ENCODE results near the gene PALD1. TPM values are rescaled to one million over a fixed set of nuclear protein-coding genes. Genes with fewer than 3 reads are reported as not detected.
A peak's percentile ranks its signal among the peaks of the same experiment; 100 is the strongest.

The PALD1 gene
- total RNA-seq, 1 experiment from 2014 or later, result 0.38 TPM

GRCh38 chr10:70539471-70539870 lies 60.9 kb downstream of the PALD1 start:
- TF ChIP-seq CTCF (IDR thresholded peaks at IDR 0.05; ENCODE audit: unreplicated experiment), result no peak
- Mint-ChIP-seq H3K27me3 (ENCODE audit: unreplicated experiment) (peaks cover 68% of the 10 kb centered on the region), H3K9me3 (ENCODE audit: low read depth, unreplicated experiment) (no peaks in the 10 kb centered on the region), H3K36me3 (ENCODE audit: insufficient read depth, unreplicated experiment) (no peaks in the 10 kb centered on the region), H3K4me1 (ENCODE audit: low read depth, unreplicated experiment) (no peaks in the 10 kb centered on the region), H3K27ac (ENCODE audit: unreplicated experiment) (no peak overlapping the region), H3K4me3 (ENCODE audit: low read depth, unreplicated experiment) (no peak overlapping the region)
- DNase-seq, result no peak
- no TSS peak for BruUV-seq (replicated peaks)
- CTCF ChIA-PET, result no interaction called here
- intact Hi-C loops (cut with micrococcal nuclease; ENCODE audit: unreplicated experiment), result no loop called here

DNA sequence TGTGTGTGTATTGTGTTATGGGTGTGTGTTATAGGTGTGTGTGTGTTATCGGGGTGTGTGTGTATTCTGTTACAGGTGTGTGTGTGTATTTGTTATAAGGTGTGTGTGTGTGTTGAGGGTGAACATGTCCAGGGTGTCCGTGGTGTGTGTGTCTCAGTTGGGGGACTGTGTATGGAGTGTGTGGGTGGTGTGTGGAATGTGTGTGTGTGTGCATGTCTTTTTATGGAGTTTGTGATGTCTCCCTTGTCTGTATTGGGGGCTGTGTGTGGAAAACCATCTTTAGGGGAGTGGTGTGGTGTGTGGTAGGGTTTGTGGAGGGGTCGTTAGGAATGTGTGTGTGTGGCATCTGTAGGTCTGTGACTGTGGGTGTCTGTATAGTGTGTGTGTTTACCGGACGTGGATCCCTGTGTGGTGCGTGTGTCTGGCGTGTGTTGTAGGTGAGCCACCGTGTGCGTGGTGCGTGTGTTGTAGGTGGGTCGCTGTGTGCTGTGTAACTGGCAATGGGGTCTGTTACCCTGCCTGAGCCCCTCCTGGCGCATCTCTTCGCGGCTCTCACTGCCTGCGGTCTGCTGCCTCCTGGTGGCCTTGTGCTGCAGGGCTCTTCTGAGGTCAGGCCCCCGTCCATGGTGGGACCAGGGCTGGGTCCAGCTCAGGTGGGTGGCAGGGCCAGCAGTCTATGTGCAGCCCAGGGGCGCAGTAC lies 61.7 kb downstream of the PALD1 start:
- Mint-ChIP-seq H3K27ac (ENCODE audit: unreplicated experiment) (no peak overlapping the region), H3K36me3 (ENCODE audit: insufficient read depth, unreplicated experiment) (no peaks in the 10 kb centered on the region), H3K4me1 (ENCODE audit: low read depth, unreplicated experiment) (no peaks in the 10 kb centered on the region), H3K27me3 (ENCODE audit: unreplicated experiment) (peaks cover 68% of the 10 kb centered on the region), H3K9me3 (ENCODE audit: low read depth, unreplicated experiment) (no peaks in the 10 kb centered on the region), H3K4me3 (ENCODE audit: low read depth, unreplicated experiment) (no peak overlapping the region)
- CTCF ChIA-PET, result interaction anchor here (3.0 kb wide), 1 partner anchor 79 kb away, joined by 15 read pairs; no protein-coding TSS in a partner anchor
- TF ChIP-seq CTCF (IDR thresholded peaks at IDR 0.05; ENCODE audit: unreplicated experiment), result peak; percentile 71
- intact Hi-C loops (cut with micrococcal nuclease; ENCODE audit: unreplicated experiment), result loop anchor here (1.0 kb wide), 1 partner anchor 79 kb away; no protein-coding TSS in a partner anchor
- DNase-seq, result peak; percentile 49
- BruUV-seq (replicated peaks), result no TSS peak

DNA sequence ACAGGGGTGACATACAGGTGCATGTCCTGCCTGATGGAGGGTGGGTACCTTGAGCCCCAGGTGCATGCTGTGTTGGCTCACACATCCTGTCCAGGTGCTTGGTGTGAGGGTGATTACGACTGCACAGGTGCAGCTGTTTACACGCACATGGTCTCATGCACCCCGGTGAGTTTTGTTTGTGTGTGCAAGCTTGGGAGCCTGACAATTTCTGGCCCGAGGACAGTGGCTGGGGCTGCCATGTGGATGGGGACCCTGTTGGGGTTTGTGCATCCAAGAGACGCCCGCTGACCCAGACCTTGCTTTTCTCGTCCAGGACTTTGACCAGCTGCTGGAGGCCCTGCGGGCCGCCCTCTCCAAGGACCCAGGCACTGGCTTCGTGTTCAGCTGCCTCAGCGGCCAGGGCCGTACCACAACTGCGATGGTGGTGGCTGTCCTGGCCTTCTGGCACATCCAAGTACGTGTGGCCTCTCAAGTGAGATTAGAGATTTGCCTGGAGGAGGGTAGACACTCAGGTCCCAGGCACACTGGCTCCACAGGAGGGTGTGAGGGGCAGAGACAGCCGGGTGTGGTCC lies 62.3 kb downstream of the PALD1 start:
- Mint-ChIP-seq H3K27me3 (ENCODE audit: unreplicated experiment) (peaks cover 64% of the 10 kb centered on the region), H3K4me3 (ENCODE audit: low read depth, unreplicated experiment) (no peak overlapping the region), H3K27ac (ENCODE audit: unreplicated experiment) (no peak overlapping the region), H3K36me3 (ENCODE audit: insufficient read depth, unreplicated experiment) (no peaks in the 10 kb centered on the region), H3K4me1 (ENCODE audit: low read depth, unreplicated experiment) (no peaks in the 10 kb centered on the region), H3K9me3 (ENCODE audit: low read depth, unreplicated experiment) (no peaks in the 10 kb centered on the region)
- CTCF ChIA-PET, result interaction anchor here (3.0 kb wide), 1 partner anchor 80 kb away, joined by 15 read pairs; no protein-coding TSS in a partner anchor
- DNase-seq, result no peak
- TF ChIP-seq CTCF (IDR thresholded peaks at IDR 0.05; ENCODE audit: unreplicated experiment), result no peak
- no TSS peak for BruUV-seq (replicated peaks)
- intact Hi-C loops (cut with micrococcal nuclease; ENCODE audit: unreplicated experiment), result loop anchor here (1.0 kb wide), 1 partner anchor 80 kb away; no protein-coding TSS in a partner anchor

DNA sequence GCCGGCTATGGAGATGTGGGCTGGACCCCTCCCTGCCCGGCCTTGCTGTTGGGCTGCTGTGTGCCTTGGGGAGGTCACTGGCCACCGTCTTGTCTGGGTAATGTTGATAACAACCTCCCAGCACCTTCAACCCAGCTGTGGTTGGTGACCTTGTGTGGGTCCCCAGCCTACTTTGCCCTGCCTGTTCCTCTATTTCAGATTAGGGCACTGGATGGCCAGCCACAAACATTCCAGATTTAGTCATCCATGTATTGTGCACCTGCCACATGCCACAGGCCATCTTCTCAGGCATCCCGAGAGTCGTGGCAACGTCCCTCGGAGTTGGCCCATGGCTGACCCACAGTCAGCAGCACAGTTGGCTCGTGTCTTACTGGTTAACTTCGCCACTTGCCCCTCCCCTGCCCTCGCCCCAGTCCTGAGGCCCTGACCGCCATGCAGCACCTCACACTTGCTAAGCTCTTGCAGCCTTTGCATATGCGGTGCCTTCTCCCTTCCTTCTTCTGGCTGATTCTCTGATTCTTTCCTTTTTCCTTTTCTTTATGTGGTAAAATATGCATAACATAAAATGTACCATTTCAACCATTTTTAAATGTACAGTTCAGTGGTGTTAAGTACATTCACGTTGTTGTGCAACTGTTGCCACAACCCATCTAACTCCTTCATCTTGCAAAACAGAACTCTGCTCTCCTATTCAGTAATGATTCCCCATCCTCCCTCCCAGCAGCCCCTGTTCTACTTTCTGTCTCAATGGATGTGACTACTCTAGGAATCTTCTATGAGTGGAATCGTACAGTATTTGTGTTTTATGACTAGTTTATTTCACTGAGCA lies 63.4 kb downstream of the PALD1 start:
- CTCF ChIA-PET, result interaction anchor here (0.7 to 3.0 kb wide), 3 partner anchors 81 to 1004 kb away, joined by 3 to 15 read pairs (median 4); no protein-coding TSS in a partner anchor
- Mint-ChIP-seq H3K9me3 (ENCODE audit: low read depth, unreplicated experiment) (no peaks in the 10 kb centered on the region), H3K27me3 (ENCODE audit: unreplicated experiment) (peaks cover 54% of the 10 kb centered on the region), H3K27ac (ENCODE audit: unreplicated experiment) (no peak overlapping the region), H3K4me3 (ENCODE audit: low read depth, unreplicated experiment) (no peak overlapping the region), H3K4me1 (ENCODE audit: low read depth, unreplicated experiment) (no peaks in the 10 kb centered on the region), H3K36me3 (ENCODE audit: insufficient read depth, unreplicated experiment) (no peaks in the 10 kb centered on the region)
- no TSS peak for BruUV-seq (replicated peaks)
- intact Hi-C loops (cut with micrococcal nuclease; ENCODE audit: unreplicated experiment), result no loop called here
- no peak for TF ChIP-seq CTCF (IDR thresholded peaks at IDR 0.05; ENCODE audit: unreplicated experiment)
- DNase-seq, result no peak
